T-helper 2 cell treated with Interferon-gamma antibody and Interleukin-4, amounts not matched to agents 100 ng/mL and 5 ng/mL, for 36 hours (primary cell): ENCODE results near the gene MORF4L1. TPM values are rescaled to one million over a fixed set of nuclear protein-coding genes. Genes with fewer than 3 reads are reported as not detected.

Experiments used
- intact Hi-C: fragments of 100-400 bp; cut with micrococcal nuclease; formaldehyde crosslinking; loops from one replicate; pipeline ENCODE4 v1.15.1; 2023
- total RNA-seq: library from RNA; stranded (reverse); gene quantifications from 2 replicates; pipeline ENCODE4 v1.2.3, GENCODE V29; 2022

MORF4L1 gene
- total RNA-seq, 1 donor from 2014 or later, result 265 TPM

- intact Hi-C loops, result no loop called here
Measured at GRCh38 chr15:78898540-78898939, 25.9 kb downstream of the MORF4L1 start.

DNA sequence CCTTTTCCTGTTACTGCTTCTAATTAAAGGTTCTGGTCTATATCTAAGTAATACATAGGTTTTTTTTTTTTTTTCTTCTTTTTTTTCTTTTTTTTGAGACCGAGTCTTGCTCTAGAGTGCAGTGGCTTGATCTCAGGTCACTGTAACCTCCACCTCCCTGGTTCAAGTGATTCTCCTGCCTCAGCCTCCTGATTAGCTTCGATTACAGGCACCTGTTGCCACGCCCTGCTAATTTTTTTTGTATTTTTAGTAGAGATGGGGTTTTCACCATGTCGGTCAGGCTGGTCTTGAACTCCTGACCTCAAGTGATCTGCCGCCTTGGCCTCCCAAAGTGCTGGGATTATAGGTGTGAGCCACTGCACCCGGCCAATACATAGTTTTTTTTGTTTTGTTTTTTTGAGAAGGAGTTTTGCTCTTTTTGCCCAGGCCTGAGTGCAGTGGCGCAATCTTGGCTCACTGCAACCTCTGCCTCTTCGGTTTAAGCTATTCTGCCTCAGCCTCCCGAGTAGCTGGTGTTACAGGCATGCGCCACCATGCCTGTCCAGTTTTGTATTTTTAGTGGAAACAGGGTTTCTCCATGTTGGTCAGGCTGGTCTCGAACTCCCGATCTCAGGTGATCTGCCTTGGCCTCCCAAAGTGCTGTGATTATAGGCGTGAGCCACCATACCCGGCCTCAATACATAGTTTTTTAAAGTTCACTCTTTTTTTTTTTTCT lies 28.3 kb downstream of the MORF4L1 start:
- intact Hi-C loops, result loop anchor here (10.0 kb wide), 1 partner anchor 104 kb away; no protein-coding TSS in a partner anchor

DNA sequence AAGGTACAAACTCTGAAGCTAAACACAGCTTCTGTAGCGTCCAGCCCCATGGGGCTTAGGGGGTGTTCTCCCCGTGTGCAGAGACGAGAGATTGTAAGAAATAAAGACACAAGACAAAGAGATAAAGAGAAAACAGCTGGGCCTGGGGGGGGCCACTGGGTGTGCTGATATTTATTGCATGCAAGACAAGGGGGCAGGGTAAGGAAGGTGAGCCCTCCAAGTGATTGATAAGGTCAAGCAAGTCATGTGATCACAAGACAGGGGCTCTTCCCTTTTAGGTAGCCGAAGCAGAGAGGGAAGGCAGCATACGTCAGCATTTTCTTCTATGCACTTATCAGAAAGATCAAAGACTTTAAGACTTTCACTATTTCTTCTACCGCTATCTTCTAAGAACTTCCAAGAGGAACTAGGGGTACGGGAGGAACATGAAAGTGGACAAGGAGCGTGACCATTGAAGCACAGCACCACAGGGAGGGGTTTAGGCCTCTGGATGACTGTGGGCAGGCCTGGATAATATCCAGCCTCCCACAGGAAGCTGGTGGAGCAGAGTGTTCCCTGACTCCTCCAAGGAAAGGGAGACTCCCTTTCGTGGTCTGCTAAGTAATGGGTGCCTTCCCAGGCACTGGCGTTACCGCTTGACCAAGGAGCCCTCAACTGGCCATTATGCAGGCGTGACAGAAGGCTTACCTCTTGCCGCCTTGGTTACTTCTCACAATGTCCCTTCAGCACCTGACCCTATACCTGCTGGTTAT lies 29.8 kb downstream of the MORF4L1 start:
- intact Hi-C loops, result loop anchor here (10.0 kb wide), 1 partner anchor 102 kb away; no protein-coding TSS in a partner anchor

DNA sequence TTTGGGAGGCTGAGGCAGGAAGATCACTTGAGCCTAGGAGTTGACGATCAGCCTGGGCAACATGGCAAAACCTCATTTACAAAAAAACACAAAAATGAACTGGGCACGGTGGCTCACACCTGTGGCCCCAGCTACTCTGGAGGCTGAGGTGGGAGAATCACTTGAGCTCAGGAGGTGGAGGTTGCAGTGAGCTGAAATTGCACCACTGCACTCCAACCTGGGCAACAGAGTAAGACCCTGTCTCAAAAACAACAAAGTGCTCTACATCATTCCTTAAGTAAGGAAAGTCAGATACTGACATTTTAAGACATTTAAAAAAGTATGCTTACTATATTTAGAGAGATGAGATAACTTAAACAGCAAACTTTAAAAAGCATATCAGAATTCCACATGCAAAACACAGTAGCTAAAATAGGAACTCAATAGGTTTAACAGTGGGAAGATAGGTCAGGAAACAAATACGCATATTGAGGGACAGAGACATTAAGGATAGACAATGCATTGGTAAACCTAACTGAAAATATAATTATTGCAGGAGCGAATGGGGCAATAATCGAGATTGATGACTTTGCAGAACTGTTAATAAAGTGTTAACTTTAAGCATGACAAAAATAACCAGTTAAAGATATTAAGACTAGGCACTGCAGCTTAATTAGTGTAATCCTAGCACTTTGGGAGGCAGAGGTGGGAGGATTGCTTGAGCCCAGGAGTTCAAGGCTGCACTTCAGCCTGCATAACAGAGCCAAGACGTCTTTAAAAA lies 32.1 kb downstream of the MORF4L1 start:
- intact Hi-C loops, result loop anchor here (10.0 kb wide), 1 partner anchor 100 kb away; no protein-coding TSS in a partner anchor

DNA sequence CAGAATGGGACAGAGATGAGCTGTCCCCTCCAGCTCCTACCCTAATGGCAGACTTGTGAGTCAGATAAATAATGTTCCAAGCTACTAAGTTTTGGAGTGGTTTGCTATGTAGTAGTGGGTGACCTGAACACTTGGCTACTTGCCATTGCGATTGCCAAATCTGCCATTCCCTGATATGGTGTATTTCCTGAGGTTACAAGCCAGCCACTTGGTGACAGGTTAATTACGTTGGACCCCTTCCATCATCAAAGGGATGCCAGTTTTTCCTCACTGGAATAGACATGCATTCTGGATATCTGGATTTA lies 33.6 kb downstream of the MORF4L1 start:
- intact Hi-C loops, result loop anchor here (10.0 kb wide), 1 partner anchor 99 kb away; no protein-coding TSS in a partner anchor

DNA sequence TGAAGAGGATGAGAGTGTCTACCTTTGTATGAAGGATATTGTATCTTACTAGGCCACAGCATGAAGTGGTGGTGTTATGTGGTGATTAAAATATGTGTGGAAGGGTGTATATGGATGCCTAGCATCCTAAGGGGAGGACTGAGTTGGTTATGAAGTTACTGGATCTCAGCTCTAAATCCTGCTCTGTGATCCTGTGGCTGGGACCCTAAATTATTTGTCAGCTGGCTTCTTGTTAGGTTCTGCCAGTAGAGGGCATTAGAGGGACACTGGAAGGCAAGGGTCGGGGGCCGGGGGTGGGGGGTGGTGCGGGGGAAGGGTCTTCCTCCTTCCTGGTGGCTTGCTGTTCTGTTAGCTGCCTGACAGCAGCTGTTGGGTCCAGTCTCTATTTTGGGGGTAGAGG lies 34.9 kb downstream of the MORF4L1 start:
- intact Hi-C loops, result loop anchor here (10.0 kb wide), 1 partner anchor 97 kb away; no protein-coding TSS in a partner anchor

- intact Hi-C loops, result loop anchor here (10.0 kb wide), 1 partner anchor 96 kb away; no protein-coding TSS in a partner anchor
Measured at GRCh38 chr15:78909160-78909695, 36.5 kb downstream of the MORF4L1 start.

DNA sequence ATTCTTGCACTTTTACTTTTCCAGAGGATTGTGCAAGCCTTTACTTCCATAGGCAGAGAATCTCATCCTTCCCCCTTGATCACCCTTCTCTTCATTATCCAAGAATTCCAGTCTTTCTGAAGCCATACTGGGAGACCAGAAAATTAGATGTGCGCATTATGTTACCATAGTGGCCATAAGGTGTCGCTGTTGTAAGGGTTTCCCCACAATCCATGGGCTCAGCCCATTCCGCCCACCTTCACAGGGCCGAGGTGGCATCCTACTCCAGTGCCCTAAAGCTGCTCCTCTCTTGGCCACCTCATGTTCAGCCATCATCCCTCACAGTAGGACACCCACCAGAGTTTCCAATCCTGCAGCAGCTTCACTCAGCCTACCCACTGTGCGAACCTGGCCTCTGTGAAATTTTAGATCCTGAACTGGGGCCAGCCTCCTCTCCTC lies 37.1 kb downstream of the MORF4L1 start:
- intact Hi-C loops, result loop anchor here (2.0 to 10.0 kb wide), 3 partner anchors 71 to 275 kb away; no protein-coding TSS in a partner anchor

DNA sequence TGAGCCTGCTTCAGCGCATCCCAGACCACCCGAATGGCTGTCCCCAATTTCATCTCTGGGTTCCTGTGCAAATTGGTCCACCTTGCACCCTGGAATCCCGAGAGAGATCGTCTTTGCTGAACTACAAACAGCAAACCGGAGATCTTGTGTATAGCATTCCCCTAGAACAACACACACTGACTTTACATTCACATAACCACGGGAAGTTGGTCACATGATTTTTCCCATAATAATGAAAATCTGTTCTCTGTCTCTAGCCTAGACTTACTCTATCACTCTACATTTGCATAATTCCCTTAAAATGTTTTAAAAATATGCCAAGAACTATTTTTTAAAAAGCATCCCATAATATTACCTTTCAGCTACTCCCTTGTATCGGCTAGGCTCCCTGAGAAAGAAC lies 37.6 kb downstream of the MORF4L1 start:
- intact Hi-C loops, result loop anchor here (2.0 to 10.0 kb wide), 2 partner anchors 71 to 275 kb away; no protein-coding TSS in a partner anchor

DNA sequence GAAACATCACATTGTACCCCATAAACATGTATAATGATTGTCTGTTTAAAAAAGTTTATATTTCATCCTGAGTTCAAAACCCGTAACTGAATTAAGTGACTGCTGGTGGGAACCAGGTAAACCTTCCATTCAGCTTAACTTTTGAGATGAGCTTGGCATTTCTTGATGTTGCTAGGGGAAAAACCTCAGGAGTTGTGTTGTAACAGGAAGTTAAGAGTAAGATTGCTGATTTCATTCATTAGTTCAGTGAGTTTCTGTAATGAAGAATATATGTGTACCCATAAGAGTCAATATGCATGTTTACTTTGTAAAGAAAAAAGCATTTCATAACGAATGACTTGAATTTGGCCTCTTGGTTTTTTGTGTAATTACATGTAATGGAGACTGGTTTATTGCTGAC lies 39.6 kb downstream of the MORF4L1 start:
- intact Hi-C loops, result loop anchor here (10.0 kb wide), 1 partner anchor 272 kb away; no protein-coding TSS in a partner anchor

DNA sequence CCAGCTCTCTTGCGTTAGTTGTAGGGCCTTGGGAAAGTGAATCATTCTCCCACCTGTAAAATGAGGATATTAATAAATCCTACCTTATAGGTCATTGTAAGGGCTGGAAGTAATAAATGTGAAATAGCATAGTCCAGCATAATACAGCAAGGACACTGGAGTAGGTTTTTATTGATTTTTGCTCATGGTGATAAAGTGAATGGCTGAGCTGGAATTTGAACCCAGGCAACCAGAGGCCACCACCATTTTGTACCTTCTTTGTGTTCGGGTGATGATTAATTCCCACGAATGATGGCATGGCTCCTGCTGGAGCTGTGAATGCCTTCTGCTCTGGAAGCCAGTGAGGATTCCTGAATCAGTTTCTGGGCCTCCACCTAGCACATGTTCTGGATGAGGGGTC lies 40.3 kb downstream of the MORF4L1 start:
- intact Hi-C loops, result loop anchor here (10.0 kb wide), 1 partner anchor 272 kb away; no protein-coding TSS in a partner anchor

- intact Hi-C loops, result loop anchor here (10.0 kb wide), 1 partner anchor 271 kb away; no protein-coding TSS in a partner anchor
Measured at GRCh38 chr15:78914027-78914764, 41.5 kb downstream of the MORF4L1 start.

DNA sequence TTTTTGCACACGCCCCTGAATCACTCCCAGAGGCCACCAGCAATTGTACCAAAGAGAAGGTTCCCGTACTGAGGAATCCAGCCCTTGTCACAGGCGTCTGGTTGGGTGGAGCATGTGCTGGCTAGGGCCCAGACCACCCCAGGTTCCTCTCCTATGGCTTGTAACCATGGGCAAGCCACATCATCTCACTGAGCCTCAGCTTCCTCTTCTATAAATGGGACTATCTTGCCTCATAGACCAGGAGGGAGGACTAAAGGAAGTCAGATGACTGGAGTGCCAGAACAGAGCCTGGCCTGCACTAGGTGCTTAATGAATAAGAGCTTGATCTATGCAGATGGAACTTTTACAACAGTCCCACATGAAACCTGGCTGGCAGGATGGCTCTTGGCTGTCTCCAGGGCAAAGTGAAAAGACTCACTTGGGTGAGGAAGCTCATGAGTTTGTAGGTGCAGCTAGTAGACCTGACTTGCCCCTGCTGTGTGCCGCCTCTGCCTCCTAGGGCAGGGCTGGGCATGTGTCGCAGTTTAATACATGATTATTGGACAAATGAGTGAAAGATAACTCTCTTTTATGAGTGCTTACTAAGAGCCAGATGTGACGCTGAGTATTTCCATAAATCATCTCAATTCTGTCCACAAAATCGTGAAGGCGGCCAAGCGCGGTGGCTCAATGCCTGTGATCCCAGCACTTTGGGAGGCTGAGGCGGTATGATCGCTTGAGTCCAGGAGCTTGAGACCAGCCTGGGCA lies 42.8 kb downstream of the MORF4L1 start:
- intact Hi-C loops, result loop anchor here (10.0 kb wide), 1 partner anchor 269 kb away; no protein-coding TSS in a partner anchor

- intact Hi-C loops, result loop anchor here (10.0 kb wide), 1 partner anchor 269 kb away; no protein-coding TSS in a partner anchor
Measured at GRCh38 chr15:78916088-78916487, 43.4 kb downstream of the MORF4L1 start.

DNA sequence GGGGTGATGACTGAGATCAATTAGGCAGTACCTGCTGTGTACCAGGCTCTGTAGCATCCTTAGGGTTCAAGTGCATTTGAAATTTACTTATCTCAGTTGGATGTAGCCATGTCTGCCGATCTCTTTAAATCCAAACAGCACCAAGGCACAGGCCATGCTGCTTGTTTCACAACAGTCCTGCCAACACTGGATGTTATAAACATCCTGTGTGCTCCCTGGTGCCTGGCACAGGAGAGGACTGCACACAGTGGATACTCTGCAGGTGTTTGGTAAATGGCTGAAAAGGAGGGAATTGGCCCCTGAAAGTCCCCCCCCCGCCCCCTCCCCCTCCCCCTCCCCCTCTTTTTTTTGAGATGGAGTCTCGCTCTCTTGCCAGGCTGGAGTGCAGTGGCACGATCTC lies 45.2 kb downstream of the MORF4L1 start:
- intact Hi-C loops, result loop anchor here (10.0 kb wide), 1 partner anchor 267 kb away; no protein-coding TSS in a partner anchor

- intact Hi-C loops, result no loop called here
Measured at GRCh38 chr15:78921517-78921916, 48.8 kb downstream of the MORF4L1 start.

DNA sequence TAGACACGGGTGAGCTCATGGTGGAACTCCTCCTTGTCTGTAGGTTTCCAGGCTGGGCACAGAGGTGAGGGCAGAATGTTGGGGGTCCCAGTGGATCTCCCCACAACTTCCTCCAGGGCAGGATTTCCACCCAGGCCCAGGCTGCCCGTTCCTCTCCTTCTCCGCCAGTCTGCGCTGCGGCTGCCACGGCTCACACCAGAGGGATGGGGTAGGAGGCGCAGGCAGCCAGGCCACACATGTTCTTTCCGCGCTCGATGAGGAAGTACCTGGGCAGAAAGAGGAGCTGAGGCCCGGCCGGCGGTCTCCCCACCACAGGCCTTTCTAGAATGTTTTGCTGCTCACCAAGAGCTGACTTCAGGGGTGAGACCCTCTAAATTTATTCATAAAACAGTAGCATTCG lies 49.2 kb downstream of the MORF4L1 start:
- intact Hi-C loops, result no loop called here

- intact Hi-C loops, result no loop called here
Measured at GRCh38 chr15:78922527-78922926, 49.8 kb downstream of the MORF4L1 start.

- intact Hi-C loops, result no loop called here
Measured at GRCh38 chr15:78923015-78923414, 50.3 kb downstream of the MORF4L1 start.
